Stimulated activated CD8-positive, alpha-beta memory T cell treated with anti-CD3 and anti-CD28 coated beads, Interleukin-4, amount 100 ng/mL, for 24 hours (primary cell): ENCODE measurements around the gene SEMA3C.

Experiments used
- DNase-seq: peaks from one replicate; pipeline ENCODE4 v3.0.0-alpha.2; 2020; ENCODE audit warnings: low read depth

The SEMA3C gene

DNA sequence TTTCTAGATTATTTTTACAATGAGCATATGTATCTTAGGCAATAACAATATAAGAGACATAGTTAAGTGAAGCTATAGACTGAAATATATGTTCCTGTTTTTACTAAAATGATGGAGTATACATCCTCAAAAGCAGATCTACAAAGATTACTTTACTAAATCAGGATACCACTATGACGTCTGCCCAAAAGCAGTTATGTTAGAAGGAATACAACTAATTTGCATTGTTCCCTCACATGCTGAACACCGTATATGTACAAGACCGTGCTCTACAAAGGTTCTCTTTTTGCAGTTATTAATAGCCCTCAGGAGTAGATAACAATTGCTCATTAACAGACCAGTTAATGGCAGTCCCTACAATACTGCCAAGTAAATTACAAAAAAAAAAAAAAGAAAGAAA, 143.0 kb downstream of the SEMA3C start:
- no peak for DNase-seq

DNA sequence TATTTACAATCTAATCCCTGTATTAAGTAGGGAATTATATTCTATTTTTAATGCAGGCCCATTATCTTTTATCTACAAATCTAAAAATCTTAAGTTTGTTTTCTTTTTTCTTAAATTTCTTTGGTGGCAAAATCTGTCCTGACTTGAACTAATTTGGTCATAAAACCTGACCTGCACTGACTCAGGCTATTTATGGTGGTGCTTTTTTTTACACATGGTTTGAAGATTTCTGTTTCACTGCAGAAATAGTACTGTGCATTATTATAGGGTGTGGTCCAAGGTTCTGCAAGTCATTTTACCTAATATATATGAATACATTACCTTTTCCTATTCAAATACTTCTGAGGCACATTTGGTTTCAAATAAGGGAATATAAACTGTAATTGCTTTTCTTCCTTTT, 143.4 kb downstream of the SEMA3C start:
- no peak for DNase-seq

DNA sequence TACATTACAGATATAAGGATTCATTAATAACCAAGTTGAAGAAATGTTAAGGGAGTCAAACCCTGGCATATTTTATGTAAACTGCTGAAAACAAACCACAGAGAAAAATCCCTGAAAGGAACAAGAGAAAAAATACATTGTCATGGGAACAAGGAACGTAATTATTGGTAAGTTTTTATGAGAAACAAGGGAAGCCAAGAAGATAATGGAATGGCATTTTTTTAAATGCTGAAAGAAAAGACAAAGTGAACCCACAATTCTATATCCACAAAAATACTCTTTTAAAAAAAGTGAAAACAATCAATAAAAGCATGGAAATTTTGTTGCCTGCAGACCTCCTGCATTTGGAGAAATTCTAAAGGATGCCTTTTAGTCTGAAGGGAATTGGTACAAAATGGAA, 144.0 kb downstream of the SEMA3C start:
- no peak for DNase-seq

DNA sequence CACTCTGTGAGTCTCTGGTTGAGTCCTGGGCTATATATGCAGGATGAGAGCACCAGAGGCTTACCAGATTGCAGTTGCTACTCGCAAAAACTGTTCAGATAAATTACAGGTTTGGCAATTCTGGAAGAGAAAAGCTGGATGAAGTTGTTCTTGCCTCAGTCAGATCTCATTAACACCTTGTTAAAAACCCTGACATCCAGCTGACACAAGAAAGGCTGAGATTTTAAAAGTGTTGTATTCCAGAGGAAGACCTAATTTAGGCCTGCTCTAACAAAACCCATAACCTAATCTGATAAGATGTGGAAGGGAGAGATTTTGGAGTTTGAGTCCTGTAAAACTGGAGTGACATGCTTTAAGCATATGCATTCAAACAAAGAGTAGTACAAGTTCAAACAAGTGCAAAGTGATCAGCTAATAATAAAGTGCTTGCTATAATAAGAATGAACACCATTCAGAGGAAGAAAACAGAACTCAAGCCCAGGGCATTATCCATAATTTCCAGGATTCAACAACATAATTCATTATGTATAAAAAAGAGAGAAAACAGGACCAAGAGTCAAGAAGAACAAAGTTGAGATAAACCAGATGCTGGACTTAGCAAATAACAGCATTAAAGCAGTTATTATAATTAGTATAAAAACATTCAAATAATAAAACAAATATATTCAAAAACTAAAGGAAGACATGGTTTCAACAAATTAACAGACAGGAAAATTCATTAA, 144.9 kb downstream of the SEMA3C start:
- DNase-seq, result no peak

DNA sequence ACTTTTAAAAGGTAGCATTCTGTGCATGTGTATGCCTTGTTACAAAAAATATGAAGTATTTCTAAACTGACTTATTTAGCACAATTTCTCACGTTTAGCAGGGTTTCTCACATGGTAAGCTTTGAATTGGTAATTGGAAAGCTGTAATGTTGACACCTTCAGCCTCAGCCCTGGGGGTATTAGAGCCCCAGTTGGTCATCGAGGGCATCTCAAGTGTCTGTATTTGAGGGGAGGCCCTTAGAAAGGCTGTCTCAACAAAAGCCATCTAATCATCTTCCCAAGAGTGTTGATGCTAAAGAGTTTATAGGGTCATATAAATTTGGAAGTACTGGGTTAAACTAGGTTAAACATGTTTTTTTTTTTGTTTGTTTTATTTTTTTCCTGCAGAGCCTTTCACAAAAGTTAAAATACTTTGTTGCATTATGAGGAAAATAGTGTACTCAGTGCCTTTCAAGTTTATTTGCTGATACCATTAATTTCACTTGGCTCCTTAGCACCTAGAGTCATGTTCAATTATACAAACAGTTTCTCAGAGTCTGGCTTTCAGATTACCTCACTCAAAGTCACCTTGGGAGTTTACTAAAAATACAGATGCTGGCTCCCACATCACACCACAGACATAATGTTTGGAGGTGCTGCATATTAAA, 146.4 kb downstream of the SEMA3C start:
- DNase-seq, result no peak

DNA sequence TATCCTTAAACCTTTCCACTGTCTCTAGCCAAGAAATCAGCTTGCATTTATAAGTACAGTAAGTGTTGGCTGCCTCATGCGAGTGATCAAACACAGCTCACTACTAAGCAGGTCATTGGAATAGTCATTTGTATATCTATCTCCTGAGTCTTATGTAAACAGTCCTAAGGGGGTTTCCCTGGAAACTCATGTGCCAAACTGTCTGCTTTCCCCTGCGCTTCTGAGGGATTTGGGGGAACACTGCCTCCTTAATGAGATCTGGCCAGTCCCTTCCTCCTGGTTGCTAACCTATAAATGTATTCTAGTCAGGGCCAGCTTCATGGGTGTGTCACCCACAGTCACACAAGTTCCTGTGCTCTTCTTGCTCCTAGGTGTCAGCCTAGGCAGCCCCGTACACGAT, 147.3 kb downstream of the SEMA3C start:
- DNase-seq, result no peak

DNA sequence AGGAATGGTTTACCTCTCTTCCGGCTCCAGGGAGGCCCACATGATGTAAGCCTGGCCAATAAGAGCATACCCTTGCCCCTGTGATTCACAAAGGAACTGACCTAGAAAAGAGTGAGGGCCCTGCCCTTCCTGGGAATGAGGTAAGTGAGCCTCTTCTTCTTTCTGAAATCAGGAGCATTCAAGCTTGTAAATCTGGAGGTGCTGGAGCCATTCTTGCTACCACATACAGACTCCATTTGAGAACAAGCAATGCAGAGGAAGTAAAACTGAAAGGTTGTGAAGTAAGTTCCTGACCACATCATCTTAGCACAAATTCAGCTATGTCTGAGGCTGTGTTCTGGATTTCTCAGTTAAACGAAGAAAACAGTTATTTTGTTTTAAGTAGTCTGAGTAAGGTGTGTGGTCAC, 148.2 kb downstream of the SEMA3C start:
- DNase-seq, result no peak

DNA sequence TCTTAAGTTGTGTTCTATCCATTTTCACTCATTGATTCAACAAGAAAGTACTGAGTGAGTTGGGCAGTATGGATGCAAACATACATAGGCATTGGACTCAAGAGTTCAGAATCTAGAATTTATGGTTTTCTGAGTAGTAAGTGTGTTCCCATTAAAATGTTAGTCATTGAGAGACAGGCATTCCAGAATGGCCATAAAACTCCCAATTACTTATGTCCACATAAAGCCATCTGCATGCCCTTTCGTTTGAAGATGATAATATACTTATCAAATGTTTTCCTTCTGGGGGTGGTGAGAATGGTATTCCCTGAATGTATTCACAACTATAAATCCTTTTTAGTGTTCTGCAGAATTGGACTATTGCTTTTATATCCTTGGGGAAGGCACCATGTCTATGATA, 148.8 kb downstream of the SEMA3C start:
- DNase-seq, result no peak

DNA sequence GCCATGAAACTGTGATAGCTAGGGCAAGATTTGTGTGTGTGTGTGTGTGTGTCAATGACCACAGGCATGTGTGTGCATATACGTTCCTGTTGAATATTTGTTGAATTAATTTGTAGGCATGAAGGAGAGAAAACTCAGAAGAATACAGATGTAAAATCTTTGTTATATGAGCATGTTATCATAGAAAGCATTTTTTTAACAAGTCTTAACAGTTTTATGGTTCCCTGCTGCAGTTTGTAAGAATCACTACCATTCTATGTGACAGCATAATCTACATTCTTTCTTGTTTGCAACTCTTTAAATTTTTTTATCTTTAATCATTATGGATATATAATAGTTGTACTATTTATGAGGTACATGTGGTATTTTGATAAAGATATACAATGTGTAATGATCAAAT, 150.1 kb downstream of the SEMA3C start:
- no peak for DNase-seq

DNA sequence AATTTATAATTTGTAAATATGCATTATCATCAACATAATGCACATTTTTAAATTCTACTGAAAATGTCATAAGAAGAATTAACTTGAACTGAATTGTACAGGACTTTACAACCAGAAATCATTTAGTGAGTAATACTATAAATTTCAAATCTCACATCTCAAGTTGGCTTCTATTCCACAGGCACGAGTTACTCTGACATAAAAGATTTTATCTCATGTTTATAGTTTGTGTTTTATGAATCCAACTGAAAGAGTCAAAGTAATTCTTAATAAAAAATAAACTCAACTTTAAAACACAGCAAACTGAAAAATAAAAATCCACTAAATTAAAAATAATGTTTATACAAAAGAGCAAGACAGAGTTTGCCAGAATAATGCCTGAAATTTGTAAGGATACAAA, 151.2 kb downstream of the SEMA3C start:
- no peak for DNase-seq

DNA sequence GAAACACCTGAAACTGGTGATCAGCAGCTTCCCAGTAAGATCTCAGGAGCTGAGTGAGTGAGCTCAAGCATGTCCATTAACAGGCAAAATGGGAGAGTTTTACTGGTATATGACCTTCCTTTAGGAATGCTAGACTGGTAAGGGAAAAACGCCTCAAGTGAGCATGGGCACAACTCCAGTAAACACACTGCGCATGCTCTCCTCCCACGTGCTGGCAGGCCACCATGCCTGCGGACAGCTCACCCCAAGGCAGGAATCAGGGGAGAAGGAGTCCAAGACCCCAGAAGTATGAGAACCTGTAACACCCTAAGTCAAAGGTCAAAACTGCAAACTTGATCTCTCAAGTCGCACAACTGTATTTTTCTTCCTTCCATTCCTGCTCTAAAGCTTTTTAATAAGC, 152.1 kb downstream of the SEMA3C start:
- DNase-seq, result no peak

DNA sequence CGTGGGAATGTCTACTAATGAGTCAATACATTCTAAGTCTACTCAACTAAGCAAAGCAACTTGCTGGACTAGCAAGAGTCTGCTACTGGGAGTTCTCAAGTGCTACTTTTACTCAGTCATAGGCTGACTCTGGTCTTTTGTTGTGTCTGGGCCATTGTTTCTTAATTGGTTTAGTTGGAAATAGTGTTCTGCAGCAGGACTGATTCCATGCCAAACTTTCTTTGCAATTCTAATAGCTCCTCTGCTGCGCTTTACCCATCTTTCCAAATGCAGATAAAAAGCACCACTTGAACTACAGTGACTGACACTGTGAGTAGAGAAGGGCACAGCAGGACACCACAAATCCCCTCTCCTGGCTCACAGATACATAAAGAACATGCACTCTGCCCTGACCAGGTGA, 154.7 kb downstream of the SEMA3C start:
- DNase-seq, result no peak

DNA sequence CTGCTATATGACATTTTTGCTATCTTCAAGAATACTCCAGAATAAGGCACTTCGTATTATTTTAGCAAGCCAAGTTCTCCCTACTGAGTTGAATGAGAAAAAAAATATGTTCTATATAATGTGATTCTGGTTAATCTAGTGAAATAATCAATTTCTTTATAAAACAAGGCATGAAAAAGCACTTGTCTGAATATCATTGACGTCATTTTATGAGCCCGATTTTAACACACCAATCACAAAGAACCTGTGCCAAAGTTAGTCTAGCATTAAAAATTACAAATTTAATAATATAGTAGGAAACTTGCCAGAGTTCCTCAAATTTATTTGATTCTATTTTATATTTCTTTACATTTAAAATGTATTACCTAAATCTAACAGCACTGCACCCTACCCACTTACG, 155.1 kb downstream of the SEMA3C start:
- no peak for DNase-seq

DNA sequence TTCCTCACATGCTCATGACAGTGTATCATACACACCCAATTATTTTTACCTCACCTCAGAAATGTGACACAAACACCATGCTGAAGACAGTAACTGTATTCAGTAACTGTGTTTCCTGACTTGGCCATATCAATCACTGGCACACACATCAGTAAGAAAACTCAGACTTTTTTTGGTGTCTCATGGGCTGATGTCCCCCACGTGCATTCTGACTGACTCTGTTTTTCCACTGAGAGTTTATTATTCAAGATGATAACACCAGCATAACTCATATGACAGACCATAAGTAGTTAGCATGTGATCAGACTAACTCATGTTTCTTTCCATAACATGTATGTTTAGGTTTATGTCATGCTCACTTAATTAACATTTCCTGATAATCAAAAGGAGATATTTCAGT, 155.6 kb downstream of the SEMA3C start:
- no peak for DNase-seq

DNA sequence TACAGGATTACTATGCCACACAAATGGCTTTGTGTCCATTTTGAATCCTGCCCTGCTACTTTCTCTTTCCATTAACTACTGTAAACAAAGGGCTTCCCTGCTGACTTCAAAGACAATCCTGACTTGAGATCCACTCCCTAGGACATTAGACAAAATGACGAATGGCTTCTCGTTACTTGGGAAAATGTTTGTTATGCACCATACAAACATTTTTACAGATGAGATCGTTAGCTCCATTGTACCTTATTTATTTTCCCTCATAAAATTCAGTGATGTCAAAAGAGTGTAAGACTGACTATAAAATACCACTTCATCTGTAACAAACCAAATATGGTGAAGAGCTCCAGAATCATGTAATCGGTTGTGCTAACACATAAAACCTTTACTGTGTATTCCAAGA, 158.6 kb downstream of the SEMA3C start:
- DNase-seq, result no peak

DNA sequence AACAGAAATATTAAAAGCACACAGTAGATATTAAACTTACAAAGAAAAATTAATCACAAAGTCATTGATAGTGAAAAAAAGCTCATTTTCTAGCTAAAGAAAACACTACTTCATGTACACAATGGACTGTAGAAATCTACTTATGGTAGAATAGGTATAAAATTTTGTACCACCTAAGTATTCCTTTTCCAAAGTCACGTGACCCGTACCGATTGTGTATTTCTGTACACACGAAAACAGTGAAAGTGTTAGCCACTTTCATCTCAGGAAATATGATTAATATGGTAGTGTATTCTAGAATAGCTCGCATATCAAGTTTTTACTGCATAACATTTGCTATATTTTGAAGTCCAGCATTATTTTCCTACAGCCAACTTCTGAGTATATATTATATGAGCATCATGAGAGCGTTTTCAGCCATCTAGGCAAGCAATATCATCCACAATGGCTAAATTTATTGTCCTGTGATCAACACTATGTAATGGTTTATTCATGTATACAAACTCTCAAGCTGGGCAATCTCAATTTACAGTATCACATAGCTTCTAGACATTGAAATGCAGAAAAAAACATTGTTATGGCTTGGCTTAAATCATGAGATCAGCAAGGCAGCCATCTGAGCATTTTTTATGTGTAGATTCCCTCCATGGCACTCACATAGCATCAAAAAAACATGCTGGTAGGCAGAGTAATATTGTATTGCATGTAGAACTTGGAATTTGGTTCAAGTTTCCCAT, 165.7 kb downstream of the SEMA3C start:
- no peak for DNase-seq

DNA sequence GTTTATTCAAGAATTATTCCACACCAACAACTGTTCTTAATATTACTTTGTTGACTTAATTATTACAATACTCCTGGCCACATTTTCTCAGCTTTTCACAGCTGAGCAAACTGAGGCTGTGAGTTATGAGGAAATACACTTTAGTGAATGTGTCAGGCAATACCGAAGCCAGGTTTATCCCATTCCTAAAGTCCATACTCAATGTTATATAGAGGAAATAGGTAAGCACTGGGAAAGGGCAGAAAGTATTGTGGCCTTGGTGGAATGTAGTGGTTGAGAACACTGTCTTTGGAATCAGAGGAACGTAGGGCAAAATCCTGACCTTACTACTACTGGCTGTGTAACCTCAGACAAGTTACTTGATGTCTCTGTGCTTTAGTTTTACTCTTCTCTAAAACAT, 169.6 kb downstream of the SEMA3C start:
- no peak for DNase-seq

DNA sequence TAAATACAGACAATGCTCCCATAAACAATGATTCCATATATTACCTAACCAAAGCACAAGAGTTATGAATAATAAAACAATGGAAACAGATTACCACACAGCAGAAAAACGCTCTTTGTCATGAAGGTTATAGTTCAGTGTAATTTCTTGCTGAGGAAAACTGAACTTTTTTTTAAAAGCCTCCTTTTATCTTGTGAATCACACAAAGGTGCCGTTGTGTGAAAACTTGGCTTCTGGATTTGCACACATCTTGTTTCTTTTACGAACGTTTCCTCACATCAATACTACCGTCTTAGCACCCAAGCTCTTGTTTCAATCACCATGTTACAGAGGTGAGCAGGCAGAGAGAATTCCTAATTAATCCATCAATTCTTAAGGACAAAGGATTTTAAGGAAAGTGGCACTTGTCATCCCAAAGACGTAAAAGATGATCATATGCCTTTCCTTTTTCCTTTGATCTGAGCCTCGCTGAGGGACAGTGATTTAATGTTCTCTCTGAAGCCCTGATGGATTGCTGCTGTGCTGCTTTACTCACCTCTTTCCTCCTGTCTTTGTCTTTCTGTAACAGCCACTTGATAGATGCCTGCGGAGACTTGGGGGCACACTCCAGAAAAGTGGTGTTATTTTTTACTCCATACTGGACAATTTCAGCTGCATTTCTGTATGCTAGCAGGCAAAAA, 170.3 kb downstream of the SEMA3C start:
- DNase-seq, result no peak

DNA sequence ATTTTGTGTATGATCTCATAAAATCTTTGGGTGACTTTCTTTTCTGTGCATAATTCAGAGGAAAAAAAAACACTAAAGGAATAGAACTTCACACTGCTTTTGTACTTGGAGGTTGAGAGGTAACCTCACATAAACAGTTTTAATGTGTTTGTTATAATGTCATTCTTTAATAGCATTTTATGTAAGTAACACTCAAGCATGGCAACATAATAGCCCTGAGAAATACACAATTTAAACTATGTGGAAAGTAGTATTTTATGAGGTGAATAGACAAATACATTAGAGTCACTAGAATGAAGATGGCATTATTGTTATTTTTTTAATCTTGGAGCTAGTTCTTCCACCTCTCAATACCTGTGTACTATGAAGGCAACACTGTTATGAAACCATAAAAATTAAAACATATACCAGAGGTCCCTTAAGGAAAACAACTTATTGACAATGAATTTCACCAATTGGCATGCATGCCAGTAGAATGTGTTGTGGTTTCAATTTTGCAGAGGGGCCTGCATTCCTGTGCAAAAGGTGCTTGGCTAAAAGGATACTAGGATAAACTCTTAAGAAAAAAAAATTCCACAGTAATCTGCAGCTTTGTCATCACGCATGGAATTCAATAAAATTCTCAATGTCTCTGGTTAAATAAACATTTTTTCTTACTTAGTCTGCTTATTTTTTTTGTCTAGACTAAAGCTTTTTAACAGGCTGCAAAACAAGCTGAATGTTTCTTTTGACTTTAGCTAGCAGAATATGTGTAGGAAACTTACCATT, 177.9 kb downstream of the SEMA3C start:
- no peak for DNase-seq

DNA sequence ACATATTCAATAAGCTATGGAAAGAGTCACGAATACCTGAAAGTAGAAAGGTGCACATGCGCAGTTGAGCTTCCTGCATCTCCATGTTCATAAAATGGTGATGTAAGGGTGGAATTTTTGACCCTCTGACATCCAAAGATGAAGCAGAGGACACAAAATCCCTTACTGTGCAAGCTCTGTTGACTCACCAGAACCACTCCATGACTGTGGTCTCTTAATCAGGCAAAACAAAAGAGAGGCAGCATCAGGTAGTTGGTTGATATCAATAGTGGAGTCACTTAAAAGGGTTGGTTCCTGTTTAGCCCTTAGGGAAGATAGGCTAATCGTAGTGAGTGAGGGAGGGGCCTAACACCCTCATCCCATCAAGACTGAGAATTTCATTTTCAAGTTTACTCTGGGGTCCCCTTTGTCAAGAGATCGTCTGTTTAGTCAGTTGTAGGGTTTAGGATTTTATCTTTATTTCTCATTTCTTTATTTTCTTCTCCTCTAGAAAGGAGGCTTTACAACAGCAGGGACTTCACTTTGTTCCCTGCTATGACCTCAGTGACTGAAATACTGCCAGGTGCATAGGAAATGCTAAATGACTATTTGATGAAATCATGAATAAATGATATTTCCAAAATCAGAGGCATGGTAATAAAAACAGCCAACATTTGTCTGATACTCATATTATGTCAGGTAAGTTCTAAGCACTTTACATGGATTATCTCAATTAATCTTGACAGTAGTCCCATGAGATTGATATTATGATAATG, 182.3 kb downstream of the SEMA3C start:
- DNase-seq, result no peak

DNA sequence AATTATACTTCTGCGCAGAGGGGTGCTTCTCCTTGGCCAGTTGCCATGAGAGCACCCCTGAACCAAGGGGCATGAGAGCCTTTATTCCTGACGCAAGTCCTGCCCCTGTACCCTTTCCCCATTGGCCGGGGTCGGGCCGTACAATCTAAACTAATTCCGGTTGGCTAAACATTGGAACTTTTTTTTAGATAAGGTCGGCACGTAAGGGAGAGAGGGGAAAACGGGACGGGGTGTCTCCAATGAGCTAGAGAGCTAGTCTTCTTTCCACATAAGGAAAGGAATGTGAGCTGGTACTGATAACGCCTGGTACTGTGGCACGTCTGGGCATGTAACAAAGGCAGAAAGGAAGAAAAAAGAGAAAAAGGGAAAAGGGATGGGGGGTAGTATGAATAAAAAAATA, 183.5 kb downstream of the SEMA3C start:
- DNase-seq, result no peak
